Mammary epithelial cell (primary cell): ENCODE measurements around the gene ASCL1.

Experiments used
- CTCF ChIP-seq, 2 donors: IDR thresholded peaks in 1 of 2; conservative IDR thresholded peaks in 1 of 2; 2 replicates each; pipeline ENCODE4 v1.5.1; 2011 to 2012; ENCODE audit warnings: inconsistent platforms in 2 of 2, low read length in 2 of 2, mild to moderate bottlenecking in 2 of 2, control low read depth in 1 of 2, low read depth in 1 of 2; ENCODE audit not compliant: insufficient read depth in 1 of 2; ENCODE audit errors: extremely low read depth in 1 of 2
- EZH2 ChIP-seq: IDR thresholded peaks from 2 replicates; pipeline ENCODE4 v1.6.1; 2012; ENCODE audit warnings: low read length, inconsistent platforms, borderline replicate concordance

DNA sequence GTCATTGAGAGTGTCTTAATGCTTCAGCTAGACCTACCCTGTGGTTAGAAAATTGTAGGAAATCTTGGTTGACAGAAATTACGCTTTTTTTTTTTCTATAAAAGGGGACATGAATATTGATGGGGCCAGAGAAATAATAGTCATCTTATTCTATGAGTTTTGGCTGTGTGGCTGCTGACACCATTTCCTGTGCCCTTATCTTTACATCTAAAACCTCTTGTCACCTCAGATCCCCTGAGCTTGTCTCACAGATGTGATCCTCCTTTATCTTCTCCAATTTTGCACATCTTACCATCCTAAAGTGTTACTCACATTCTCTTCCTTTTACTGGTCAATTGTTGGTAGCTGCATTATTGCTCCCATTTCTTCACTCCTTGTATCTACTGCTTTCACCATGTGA is 36.1 kb downstream of the ASCL1 start:
- no peak for TF ChIP-seq CTCF (conservative IDR thresholded peaks at IDR 0.05 in 1 of 2, IDR thresholded peaks at IDR 0.05 in 1 of 2; ENCODE audit: extremely low read depth in 1 of 2, insufficient read depth in 1 of 2, low read depth in 1 of 2, low read length in 2 of 2)
- TF ChIP-seq EZH2: no peak
